K562 (cell line): Measurements from ENCODE around the gene NPAS2. TPM values are rescaled to one million over a fixed set of nuclear protein-coding genes. Genes with fewer than 3 reads are reported as not detected.

Source experiments
- ATAC-seq: fragments of 200-7000 bp; cut with Tn5 transposase; 3 replicates; pipeline ENCODE4 v1.9.1; 2020; ENCODE audit warnings: moderate library complexity
- BruUV-seq: library from RNA; stranded (reverse); fragments of 400-500 nt; replicated peaks from 2 replicates; lab custom pipeline; 2021; lab: Mats Ljungman, UMichigan
- CTCF ChIA-PET: fragments of 300-600 bp; formaldehyde crosslinking; extraction: SDS; loops from one replicate; lab custom pipeline; 2021; ENCODE audit warnings: low intra/inter-chr PET ratio; lab: Yijun Ruan, JAX
- POLR2A ChIA-PET: fragments of 300-600, 350-650 bp; sonication (Branson Sonifier 250); formaldehyde crosslinking; extraction: SDS; loops from one replicate; lab custom pipeline; 2021; ENCODE audit warnings: antibody characterized with exemption, inconsistent platforms; lab: Yijun Ruan, JAX
- DNase-seq, 4 experiments: peaks; one replicate each; pipeline versions ENCODE4 v3.0.0 to v3.0.0-alpha.2; 2011 to 2018; ENCODE audit warnings: low spot score in 3 of 4, mixed read lengths in 3 of 4; ENCODE audit errors: extremely low read depth in 1 of 4
- FAIRE-seq: peaks from 2 replicates; lab custom pipeline; 2011; peaks lifted over from hg19 to GRCh38; lab: Jason Lieb, UNC
- H2AFZ ChIP-seq: 2 replicates; pipeline ENCODE4 v1.6.0; 2011; ENCODE audit warnings: low read depth, low read length, control low read depth, inconsistent platforms
- H3K27ac ChIP-seq: fragments of 200-600 bp; 3 replicates; pipeline ENCODE4 v1.8.0; 2011; ENCODE audit warnings: low read depth, mild to moderate bottlenecking, control low read depth, inconsistent platforms, low read length, moderate library complexity, mixed read lengths; ENCODE audit errors: extremely low read depth
- H3K27me3 ChIP-seq, 2 experiments: fragments of 300-600 bp in 1 of 2; 2 replicates in 1 of 2; 3 replicates in 1 of 2; pipeline versions ENCODE4 v1.6.0 to v1.8.0; 2011; ENCODE audit warnings: inconsistent platforms in 2 of 2, low read length in 2 of 2, mild to moderate bottlenecking in 1 of 2, mixed read lengths in 1 of 2, moderate library complexity in 1 of 2; ENCODE audit not compliant: control insufficient read depth in 2 of 2, insufficient read depth in 2 of 2
- H3K36me3 ChIP-seq: fragments of 300-600 bp; 3 replicates; pipeline ENCODE4 v1.8.0; 2011; ENCODE audit warnings: mild to moderate bottlenecking, low read length, inconsistent platforms; ENCODE audit not compliant: control insufficient read depth, insufficient read depth
- H3K4me1 ChIP-seq, 2 experiments: fragments of 200-600 bp in 1 of 2; replicated peaks in 1 of 2; 2 replicates in 1 of 2; 3 replicates in 1 of 2; pipeline versions ENCODE4 v1.5.1 to v1.8.0; 2011; ENCODE audit warnings: inconsistent platforms in 2 of 2, low read length in 2 of 2, mild to moderate bottlenecking in 1 of 2, mixed read lengths in 1 of 2, moderate library complexity in 1 of 2; ENCODE audit not compliant: control insufficient read depth in 2 of 2, insufficient read depth in 2 of 2
- H3K4me2 ChIP-seq: 2 replicates; pipeline ENCODE4 v1.6.1; 2011; ENCODE audit warnings: low read length, control low read depth, inconsistent platforms, mixed read lengths; ENCODE audit not compliant: insufficient read depth
- H3K4me3 ChIP-seq: fragments of 200-600 bp; sonication (generic), shearing (Covaris generic); 2 replicates; pipeline ENCODE4 v1.5.1; 2016; ENCODE audit warnings: control low read depth, inconsistent platforms
- H3K79me2 ChIP-seq: fragments of 200-600 bp; 3 replicates; pipeline ENCODE4 v1.8.0; 2011; ENCODE audit warnings: low read length, inconsistent platforms; ENCODE audit not compliant: control insufficient read depth, insufficient read depth
- H3K9ac ChIP-seq, 2 experiments: 2 replicates each; pipeline versions ENCODE4 v1.6.0 to v1.6.1; 2011; ENCODE audit warnings: low read depth in 2 of 2, low read length in 2 of 2, control low read depth in 1 of 2, inconsistent platforms in 1 of 2, mild to moderate bottlenecking in 1 of 2, mixed read lengths in 1 of 2; ENCODE audit not compliant: insufficient read depth in 1 of 2
- H3K9me1 ChIP-seq: one replicate; pipeline ENCODE4 v1.6.0; 2011; ENCODE audit warnings: inconsistent platforms, mild to moderate bottlenecking, low read length, moderate library complexity; ENCODE audit not compliant: control insufficient read depth, insufficient read depth
- H3K9me3 ChIP-seq: replicated peaks from 2 replicates; pipeline ENCODE4 v1.5.1; 2011; ENCODE audit warnings: low read depth, low read length, inconsistent platforms; ENCODE audit not compliant: control insufficient read depth, insufficient read depth
- H4K20me1 ChIP-seq: replicated peaks from 2 replicates; pipeline ENCODE4 v1.6.1; 2011; ENCODE audit warnings: low read length, inconsistent platforms, mixed read lengths; ENCODE audit not compliant: control insufficient read depth, insufficient read depth
- DIDO1 ChIP-seq: fragments of 450-650 bp; IDR thresholded peaks from 2 replicates; pipeline ENCODE4 v1.6.1; 2016; ENCODE audit warnings: low read depth, missing biosample characterization, missing genetic modification characterization
- ESRRB ChIP-seq: fragments of 250-450 bp; sonication (Bioruptor Pico); IDR thresholded peaks from 2 replicates; pipeline ENCODE4 v1.5.0; 2020; ENCODE audit warnings: mild to moderate bottlenecking, moderate library complexity, borderline replicate concordance
- EZH2 ChIP-seq: IDR thresholded peaks from 2 replicates; pipeline ENCODE4 v1.6.1; 2012; ENCODE audit warnings: low read depth, mild to moderate bottlenecking, inconsistent platforms, low read length, borderline replicate concordance
- FOS ChIP-seq: IDR thresholded peaks from 3 replicates; pipeline ENCODE4 v1.6.1; 2011; ENCODE audit not compliant: insufficient read length; ENCODE audit errors: extremely low read depth
- GTF2A2 ChIP-seq: IDR thresholded peaks from 2 replicates; pipeline ENCODE4 v1.6.1; 2016; ENCODE audit warnings: mild to moderate bottlenecking, missing genetic modification characterization, missing compliant biosample characterization
- HEY1 ChIP-seq: fragments of 250-450 bp; sonication (Bioruptor Pico); IDR thresholded peaks from 2 replicates; pipeline ENCODE4 v1.5.0; 2020; ENCODE audit warnings: mild to moderate bottlenecking, moderate library complexity, borderline replicate concordance
- HNRNPH1 ChIP-seq: fragments of 200-400 bp; formaldehyde crosslinking; optimal IDR thresholded peaks from 2 replicates; pipeline ENCODE3; 2017; ENCODE audit warnings: low read depth, mild to moderate bottlenecking, low read length, moderate library complexity
- MCM5 ChIP-seq: fragments of 450-650 bp; IDR thresholded peaks from 2 replicates; pipeline ENCODE4 v1.6.1; 2016; ENCODE audit warnings: low read depth
- POLR2G ChIP-seq: fragments of 200-400 bp; formaldehyde crosslinking; IDR thresholded peaks from 2 replicates; pipeline ENCODE4 v1.6.1; 2017; ENCODE audit warnings: low read depth, mild to moderate bottlenecking, antibody characterized with exemption, low read length, moderate library complexity
- PTRF ChIP-seq: fragments of 450-650 bp; IDR thresholded peaks from 2 replicates; pipeline ENCODE4 v1.6.1; 2016; ENCODE audit warnings: mild to moderate bottlenecking, missing genetic modification characterization, missing compliant biosample characterization
- TOE1 ChIP-seq, 2 experiments: fragments of 450-650 bp in 1 of 2; sonication (generic) in 1 of 2; formaldehyde crosslinking in 1 of 2; IDR thresholded peaks; 2 replicates each; pipeline versions ENCODE4 v1.7.1 to v1.8.0; 2016 to 2022; ENCODE audit warnings: borderline replicate concordance in 2 of 2, mild to moderate bottlenecking in 2 of 2, antibody characterized with exemption in 1 of 2, inconsistent platforms in 1 of 2, low read depth in 1 of 2, missing genetic modification reagents in 1 of 2, moderate library complexity in 1 of 2
- ZNF217 ChIP-seq: sonication (generic); formaldehyde crosslinking; IDR thresholded peaks from 2 replicates; pipeline ENCODE4 v1.8.0; 2022; ENCODE audit warnings: mild to moderate bottlenecking, missing genetic modification reagents
- whole genome bisulfite sequencing: fragments of 100-300 bp; shearing (Covaris generic); methylation state at CpG from one replicate; pipeline ENCODE4 v1.1.6; 2016; ENCODE audit warnings: low coverage, mixed read lengths; ENCODE audit not compliant: insufficient coverage; ENCODE audit errors: missing lambda C conversion rate; 5-methylcytosine and 5-hydroxymethylcytosine counted together
- in situ Hi-C: fragments of 300-500 bp; cut with MboI; formaldehyde crosslinking; loops from 4 replicates; pipeline ENCODE4 v1.15.0; 2018; ENCODE audit warnings: inconsistent platforms, mixed read lengths
- intact Hi-C: fragments of 100-400 bp; cut with micrococcal nuclease; formaldehyde crosslinking; loops from 2 replicates; pipeline ENCODE4 v1.14.2; 2022
- polyA plus RNA-seq, 8 experiments: library from polyadenylated mRNA; depleted of rRNA in 4 of 8; stranded (reverse) in 5 of 8; unstranded in 3 of 8; fragments of >200 nt; fragmentation: Nextera tagmentation in 2 of 8; fragmentation: Illumina TruSeq in 1 of 8; extraction: Ambion mirVana in 2 of 8; extraction: Trizol in 1 of 8; gene quantifications; 2 replicates each; pipeline versions ENCODE4 v1.2.1 to v1.2.3, GENCODE V29; 2011 to 2014; ENCODE audit warnings: inconsistent platforms in 1 of 8, missing spikeins in 1 of 8
- total RNA-seq, 7 experiments: library from RNA; depleted of rRNA in 6 of 7; stranded (reverse); fragments of >200 nt in 6 of 7; fragmentation: Illumina TruSeq in 2 of 7; extraction: Trizol in 2 of 7; gene quantifications; 2 replicates each; pipeline versions ENCODE4 v1.2.1 to v1.2.3, GENCODE V29; 2011 to 2021; ENCODE audit warnings: low replicate concordance in 1 of 7
- TF ChIP-seq, protein P1 (sequence below): fragments of 450-650 bp; IDR thresholded peaks from 2 replicates; pipeline ENCODE4 v1.6.1; 2016; ENCODE audit warnings: low read depth

Gene NPAS2
- total and polyA plus RNA-seq, 9 of the 15 experiments (the other 6 are each of a cell fraction or from before 2014, with no cell fraction given) = 0.06 to 0.29 (median 0.07) TPM; not detected in 5

- Histone ChIP-seq H3K4me2 (no peak overlapping the region), H3K4me1 (peaks cover 0 to 7% of the 10 kb centered on the region in 2 experiments; a peak in 2 of 5 replicates), H3K27me3 (peaks cover 27 to 56% of the 10 kb centered on the region in 2 experiments; a peak in 4 of 5 replicates), H3K4me3 (no peak overlapping the region), H3K9me3 (no peaks in the 10 kb centered on the region), H2AFZ (no peak overlapping the region), H4K20me1 (0 out of 2 replicates have a peak, but pooled peaks cover 1% of the 10 kb centered on the region), H3K9me1 (no peaks in the 10 kb centered on the region), H3K9ac (no peak overlapping the region), H3K27ac (no peak overlapping the region), H3K36me3 (no peaks in the 10 kb centered on the region), H3K79me2 (no peaks in the 10 kb centered on the region)
- ChIA-PET CTCF (interaction anchor here (0.9 kb wide), 1 partner anchor 384 kb away, joined by 3 read pairs; no protein-coding TSS in a partner anchor), POLR2A (interaction anchor here (2.0 kb wide), 1 partner anchor 12 kb away, joined by 13 read pairs; the partner anchor contains the start of gene RPL31)
- ATAC-seq = no peak
- in situ Hi-C loops (loop anchor here (5.0 to 10.0 kb wide), 2 partner anchors 258 to 375 kb away; no protein-coding TSS in a partner anchor), intact Hi-C loops (no loop called here)
- no TSS peak for BruUV-seq
- TF ChIP-seq ESRRB (CRISPR knock-in tag) (no peak), PTRF (tag) (no peak), ZNF217 (CRISPR knock-in tag) (no peak), HEY1 (CRISPR knock-in tag) (no peak), DIDO1 (no peak), POLR2G (no peak), TOE1 (IDR thresholded peaks at IDR 0.05; ENCODE audit: borderline replicate concordance) (no peak), TOE1 (CRISPR knock-in tag; IDR thresholded peaks at IDR 0.05; ENCODE audit: borderline replicate concordance, low read depth) (no peak), HNRNPH1 (no peak), MCM5 (no peak), EZH2 (no peak), GTF2A2 (tag) (no peak), FOS (no peak)
- TF ChIP-seq, protein P1, sequence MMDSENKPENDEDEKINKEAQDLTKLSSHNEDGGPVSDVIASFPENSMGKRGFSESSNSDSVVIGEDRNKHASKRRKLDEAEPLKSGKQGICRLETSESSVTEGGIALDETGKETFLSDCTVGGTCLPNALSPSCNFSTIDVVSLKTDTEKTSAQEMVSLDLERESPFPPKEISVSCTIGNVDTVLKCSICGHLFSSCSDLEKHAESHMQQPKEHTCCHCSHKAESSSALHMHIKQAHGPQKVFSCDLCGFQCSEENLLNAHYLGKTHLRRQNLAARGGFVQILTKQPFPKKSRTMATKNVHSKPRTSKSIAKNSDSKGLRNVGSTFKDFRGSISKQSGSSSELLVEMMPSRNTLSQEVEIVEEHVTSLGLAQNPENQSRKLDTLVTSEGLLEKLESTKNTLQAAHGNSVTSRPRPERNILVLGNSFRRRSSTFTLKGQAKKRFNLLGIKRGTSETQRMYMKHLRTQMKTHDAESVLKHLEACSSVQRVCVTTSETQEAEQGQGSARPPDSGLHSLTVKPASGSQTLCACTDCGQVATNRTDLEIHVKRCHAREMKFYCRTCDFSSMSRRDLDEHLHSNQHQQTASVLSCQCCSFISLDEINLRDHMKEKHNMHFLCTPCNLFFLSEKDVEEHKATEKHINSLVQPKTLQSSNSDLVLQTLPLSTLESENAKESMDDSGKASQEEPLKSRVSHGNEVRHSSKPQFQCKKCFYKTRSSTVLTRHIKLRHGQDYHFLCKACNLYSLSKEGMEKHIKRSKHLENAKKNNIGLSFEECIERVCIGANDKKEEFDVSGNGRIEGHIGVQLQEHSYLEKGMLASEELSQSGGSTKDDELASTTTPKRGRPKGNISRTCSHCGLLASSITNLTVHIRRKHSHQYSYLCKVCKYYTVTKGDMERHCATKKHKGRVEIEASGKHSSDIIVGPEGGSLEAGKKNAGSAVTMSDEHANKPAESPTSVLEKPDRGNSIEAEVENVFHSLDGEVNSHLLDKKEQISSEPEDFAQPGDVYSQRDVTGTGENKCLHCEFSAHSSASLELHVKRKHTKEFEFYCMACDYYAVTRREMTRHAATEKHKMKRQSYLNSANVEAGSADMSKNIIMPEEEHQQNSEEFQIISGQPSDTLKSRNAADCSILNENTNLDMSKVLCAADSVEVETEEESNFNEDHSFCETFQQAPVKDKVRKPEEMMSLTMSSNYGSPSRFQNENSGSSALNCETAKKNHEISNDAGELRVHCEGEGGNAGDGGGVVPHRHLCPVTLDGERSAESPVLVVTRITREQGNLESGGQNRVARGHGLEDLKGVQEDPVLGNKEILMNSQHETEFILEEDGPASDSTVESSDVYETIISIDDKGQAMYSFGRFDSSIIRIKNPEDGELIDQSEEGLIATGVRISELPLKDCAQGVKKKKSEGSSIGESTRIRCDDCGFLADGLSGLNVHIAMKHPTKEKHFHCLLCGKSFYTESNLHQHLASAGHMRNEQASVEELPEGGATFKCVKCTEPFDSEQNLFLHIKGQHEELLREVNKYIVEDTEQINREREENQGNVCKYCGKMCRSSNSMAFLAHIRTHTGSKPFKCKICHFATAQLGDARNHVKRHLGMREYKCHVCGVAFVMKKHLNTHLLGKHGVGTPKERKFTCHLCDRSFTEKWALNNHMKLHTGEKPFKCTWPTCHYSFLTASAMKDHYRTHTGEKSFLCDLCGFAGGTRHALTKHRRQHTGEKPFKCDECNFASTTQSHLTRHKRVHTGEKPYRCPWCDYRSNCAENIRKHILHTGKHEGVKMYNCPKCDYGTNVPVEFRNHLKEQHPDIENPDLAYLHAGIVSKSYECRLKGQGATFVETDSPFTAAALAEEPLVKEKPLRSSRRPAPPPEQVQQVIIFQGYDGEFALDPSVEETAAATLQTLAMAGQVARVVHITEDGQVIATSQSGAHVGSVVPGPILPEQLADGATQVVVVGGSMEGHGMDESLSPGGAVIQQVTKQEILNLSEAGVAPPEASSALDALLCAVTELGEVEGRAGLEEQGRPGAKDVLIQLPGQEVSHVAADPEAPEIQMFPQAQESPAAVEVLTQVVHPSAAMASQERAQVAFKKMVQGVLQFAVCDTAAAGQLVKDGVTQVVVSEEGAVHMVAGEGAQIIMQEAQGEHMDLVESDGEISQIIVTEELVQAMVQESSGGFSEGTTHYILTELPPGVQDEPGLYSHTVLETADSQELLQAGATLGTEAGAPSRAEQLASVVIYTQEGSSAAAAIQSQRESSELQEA = no peak
- WGBS = 14% methylated on average over 9 of the region's 9 CpGs
- no peak for DNase-seq
- no peak for FAIRE-seq
Measured at GRCh38 chr2:100990166-100990565, 170.2 kb downstream of the NPAS2 start.
